Dendritic cell treated with granulocyte-macrophage colony-stimulating factor and Interleukin-4, amounts not matched to agents 40 ng/mL and 50 ng/mL, for 4 days (primary cell): ENCODE results near the gene TNFSF10.

ENCODE experiments used
- H3K27ac Mint-ChIP-seq: one replicate; pipeline ENCODE4 v1.8.0; 2022; ENCODE audit warnings: mild to moderate bottlenecking, mixed read lengths
- H3K27me3 Mint-ChIP-seq: one replicate; pipeline ENCODE4 v1.8.0; 2022; ENCODE audit warnings: mild to moderate bottlenecking, mixed read lengths
- H3K36me3 Mint-ChIP-seq: one replicate; pipeline ENCODE4 v1.8.0; 2022; ENCODE audit warnings: low read depth, mixed read lengths
- H3K4me1 Mint-ChIP-seq: one replicate; pipeline ENCODE4 v1.8.0; 2022; ENCODE audit warnings: low read depth, mixed read lengths
- H3K4me3 Mint-ChIP-seq: one replicate; pipeline ENCODE4 v1.8.0; 2022; ENCODE audit warnings: mild to moderate bottlenecking, moderate library complexity, mixed read lengths
- H3K9me3 Mint-ChIP-seq: one replicate; pipeline ENCODE4 v1.8.0; 2022; ENCODE audit warnings: mixed read lengths
- intact Hi-C: fragments of 100-400 bp; cut with micrococcal nuclease; formaldehyde crosslinking; loops from one replicate; pipeline ENCODE4 v1.15.0; 2022

Gene TNFSF10

DNA sequence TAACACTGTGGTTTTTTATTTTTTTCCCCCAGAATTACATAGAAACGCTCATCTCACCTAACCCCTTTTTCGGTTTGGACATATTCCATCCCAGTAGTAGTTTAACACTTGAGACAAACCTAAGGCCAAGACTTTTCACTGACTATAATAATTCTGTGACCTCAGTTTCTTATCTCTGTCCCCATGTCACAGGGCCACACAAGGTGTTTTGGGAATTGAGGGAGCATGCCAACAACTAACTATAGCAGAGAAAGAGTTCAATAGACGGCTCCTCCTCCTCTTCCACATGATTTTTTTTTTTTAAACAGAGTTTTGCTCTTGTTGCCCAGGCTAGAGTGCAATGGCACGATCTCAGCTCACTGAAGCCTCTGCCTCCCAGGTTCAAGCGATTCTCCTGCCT is 47.5 kb downstream of the TNFSF10 start:
- intact Hi-C loops, result no loop called here
- no peaks in the 10 kb centered on the region for H3K36me3 Mint-ChIP-seq
- peaks cover 14% of the 10 kb centered on the region for H3K4me1 Mint-ChIP-seq
- peaks cover 9% of the 10 kb centered on the region for H3K9me3 Mint-ChIP-seq
- H3K4me3 Mint-ChIP-seq, result no peak overlapping the region
- H3K27me3 Mint-ChIP-seq, result peaks cover 7% of the 10 kb centered on the region
- H3K27ac Mint-ChIP-seq, result no peak overlapping the region

DNA sequence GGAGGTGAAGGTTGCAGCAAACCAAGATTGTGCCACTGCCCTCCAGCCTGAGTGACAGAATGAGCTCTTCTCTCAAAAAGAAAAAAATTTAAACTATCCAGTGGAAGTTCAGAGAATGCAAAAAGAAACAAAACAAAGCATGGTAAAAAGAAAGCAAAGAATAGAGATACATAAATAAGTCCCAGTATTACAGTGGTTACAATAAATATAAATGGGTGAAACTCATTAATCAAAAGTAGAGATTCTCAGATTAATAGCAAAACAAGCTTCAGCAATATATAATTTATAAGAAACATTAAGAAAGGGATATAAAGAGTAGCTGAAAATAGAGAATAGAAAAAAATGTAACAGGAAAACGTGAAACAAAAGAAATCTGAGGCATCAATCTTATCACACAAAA is 51.3 kb downstream of the TNFSF10 start:
- no peak overlapping the region for H3K4me3 Mint-ChIP-seq
- H3K27me3 Mint-ChIP-seq, result peaks cover 16% of the 10 kb centered on the region
- no peaks in the 10 kb centered on the region for H3K36me3 Mint-ChIP-seq
- no peak overlapping the region for H3K27ac Mint-ChIP-seq
- intact Hi-C loops, result no loop called here
- peaks cover 9% of the 10 kb centered on the region for H3K4me1 Mint-ChIP-seq
- H3K9me3 Mint-ChIP-seq, result peaks cover 9% of the 10 kb centered on the region

DNA sequence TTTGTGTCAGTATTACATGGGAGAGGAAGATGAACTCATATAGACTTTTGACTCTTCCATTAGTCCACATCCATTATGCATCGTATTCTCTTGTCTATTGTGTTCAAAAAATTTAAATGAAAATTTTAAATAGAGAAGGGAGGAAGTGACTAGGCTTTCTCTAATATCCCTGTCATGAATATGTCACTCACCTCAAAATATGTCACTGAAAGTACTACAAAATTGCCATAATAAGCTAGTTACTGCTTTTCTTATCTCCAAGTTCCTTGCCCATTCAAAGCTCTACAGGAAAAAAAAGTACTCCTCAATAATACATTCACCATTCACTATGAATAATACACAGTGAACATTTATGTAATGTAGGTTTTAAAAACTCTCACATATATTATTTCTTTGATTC is 52.6 kb downstream of the TNFSF10 start:
- peaks cover 5% of the 10 kb centered on the region for H3K4me1 Mint-ChIP-seq
- intact Hi-C loops, result no loop called here

DNA sequence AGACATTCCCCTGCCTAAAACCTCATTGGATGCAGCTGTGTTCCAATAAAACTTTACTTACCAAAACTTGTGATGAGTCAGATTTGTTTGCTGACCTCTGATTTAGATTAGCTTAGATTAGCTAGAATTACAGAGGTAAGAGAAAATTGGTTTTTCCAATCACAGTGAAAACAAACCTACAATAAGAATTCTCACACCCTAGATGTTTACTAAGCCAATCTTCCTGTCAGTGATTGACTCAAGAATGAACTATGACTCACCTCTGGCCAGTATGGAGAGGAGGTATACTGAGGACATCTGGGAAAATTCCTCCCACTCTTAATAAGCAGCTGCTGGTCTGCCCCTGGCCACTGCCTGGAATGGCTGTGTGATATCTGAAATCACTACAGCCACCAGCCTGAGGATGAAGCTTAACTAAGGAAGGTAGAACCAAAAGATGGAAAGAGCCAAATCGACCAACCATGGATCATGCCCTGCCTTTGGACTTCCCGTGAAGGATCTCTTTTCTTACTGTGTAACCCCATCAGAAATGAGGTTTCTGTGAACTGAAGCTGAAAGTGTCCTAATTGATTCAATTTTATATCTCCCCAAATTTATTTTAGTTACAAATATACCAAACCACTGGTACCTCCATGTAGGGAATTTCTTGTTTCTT is 55.9 kb downstream of the TNFSF10 start:
- H3K4me3 Mint-ChIP-seq, result no peak overlapping the region
- intact Hi-C loops, result no loop called here
- H3K36me3 Mint-ChIP-seq, result no peaks in the 10 kb centered on the region
- H3K9me3 Mint-ChIP-seq, result peaks cover 9% of the 10 kb centered on the region
- H3K27me3 Mint-ChIP-seq, result peaks cover 17% of the 10 kb centered on the region
- peaks cover 5% of the 10 kb centered on the region for H3K4me1 Mint-ChIP-seq
- H3K27ac Mint-ChIP-seq, result no peak overlapping the region

More for the DNA sequence above, 52.6 kb downstream of the TNFSF10 start:
- H3K36me3 Mint-ChIP-seq, result no peaks in the 10 kb centered on the region
- peaks cover 9% of the 10 kb centered on the region for H3K9me3 Mint-ChIP-seq
- H3K4me3 Mint-ChIP-seq, result no peak overlapping the region
- no peak overlapping the region for H3K27ac Mint-ChIP-seq
- H3K27me3 Mint-ChIP-seq, result peaks cover 17% of the 10 kb centered on the region

DNA sequence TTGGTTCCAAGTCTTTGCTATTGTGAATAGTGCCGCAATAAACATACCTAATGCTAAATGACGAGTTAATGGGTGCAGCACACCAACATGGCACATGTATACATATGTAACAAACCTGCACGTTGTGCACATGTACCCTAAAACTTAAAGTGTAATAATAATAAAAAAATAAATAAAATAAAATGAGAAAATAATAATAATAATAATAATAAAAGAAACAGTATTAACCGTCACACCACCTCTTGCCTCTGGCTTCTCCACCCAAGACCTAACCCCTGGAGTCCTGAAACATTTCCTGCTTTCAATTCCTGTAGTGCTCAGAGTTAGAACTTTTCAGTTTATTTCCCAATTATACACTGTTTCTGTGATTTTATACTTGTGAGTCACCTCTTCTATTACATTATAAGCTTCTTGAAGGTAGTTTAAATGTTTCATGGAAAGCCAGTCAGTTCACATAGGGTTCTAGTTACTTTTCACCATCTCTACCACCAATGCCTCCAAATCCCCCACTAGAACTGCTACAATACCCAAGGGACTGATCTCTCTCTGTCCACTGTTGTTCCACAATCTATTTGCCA is 56.6 kb downstream of the TNFSF10 start:
- no peak overlapping the region for H3K4me3 Mint-ChIP-seq
- H3K36me3 Mint-ChIP-seq, result no peaks in the 10 kb centered on the region
- no peak overlapping the region for H3K27ac Mint-ChIP-seq
- H3K9me3 Mint-ChIP-seq, result peaks cover 3% of the 10 kb centered on the region
- H3K27me3 Mint-ChIP-seq, result peaks cover 15% of the 10 kb centered on the region
- intact Hi-C loops, result no loop called here
- peaks cover 5% of the 10 kb centered on the region for H3K4me1 Mint-ChIP-seq

DNA sequence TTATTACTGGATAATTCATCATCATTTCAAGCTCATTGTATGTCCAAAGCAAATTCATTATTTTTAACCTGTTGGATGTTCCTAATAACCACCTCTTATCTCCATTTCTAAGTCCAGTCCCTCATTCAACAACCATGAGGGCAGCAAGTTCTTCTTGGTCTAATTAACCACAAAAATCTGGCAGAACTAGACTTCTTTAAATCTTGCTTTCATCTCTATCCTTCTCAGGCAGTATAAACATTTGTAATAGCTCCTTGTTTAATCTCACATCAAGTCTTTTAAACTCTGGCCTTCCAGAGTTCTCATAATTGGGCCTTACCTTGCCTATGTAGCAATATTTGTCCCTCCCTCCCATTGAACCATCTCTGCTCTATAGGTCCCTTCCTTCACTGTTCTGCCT is 57.9 kb downstream of the TNFSF10 start:
- Mint-ChIP-seq H3K27ac (no peak overlapping the region), H3K27me3 (peaks cover 10% of the 10 kb centered on the region), H3K4me1 (peaks cover 5% of the 10 kb centered on the region), H3K9me3 (no peaks in the 10 kb centered on the region), H3K36me3 (no peaks in the 10 kb centered on the region), H3K4me3 (no peak overlapping the region)
- intact Hi-C loops, result no loop called here

DNA sequence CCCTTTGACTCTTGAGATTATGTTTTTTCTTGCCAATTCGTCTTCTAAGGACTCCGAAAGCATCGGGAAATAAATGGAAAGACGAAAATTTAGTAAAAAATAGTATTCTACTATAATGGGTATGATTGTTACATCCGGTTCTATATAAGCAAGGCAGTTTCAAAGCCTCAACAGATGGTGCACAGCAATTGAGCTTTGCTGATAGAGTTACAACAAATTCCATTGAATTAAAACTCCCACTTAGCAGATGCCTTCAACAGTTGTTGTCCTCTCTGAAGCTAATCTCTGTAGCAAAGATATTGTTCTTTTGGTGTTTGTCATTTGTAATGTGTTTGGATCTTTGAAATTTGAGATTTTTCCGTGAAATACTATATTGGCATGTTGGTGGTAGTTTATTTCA is 58.9 kb downstream of the TNFSF10 start:
- peaks cover 10% of the 10 kb centered on the region for H3K27me3 Mint-ChIP-seq
- H3K27ac Mint-ChIP-seq, result no peak overlapping the region
- no peaks in the 10 kb centered on the region for H3K36me3 Mint-ChIP-seq
- intact Hi-C loops, result no loop called here
- H3K4me3 Mint-ChIP-seq, result no peak overlapping the region
- peaks cover 5% of the 10 kb centered on the region for H3K4me1 Mint-ChIP-seq
- H3K9me3 Mint-ChIP-seq, result no peaks in the 10 kb centered on the region

DNA sequence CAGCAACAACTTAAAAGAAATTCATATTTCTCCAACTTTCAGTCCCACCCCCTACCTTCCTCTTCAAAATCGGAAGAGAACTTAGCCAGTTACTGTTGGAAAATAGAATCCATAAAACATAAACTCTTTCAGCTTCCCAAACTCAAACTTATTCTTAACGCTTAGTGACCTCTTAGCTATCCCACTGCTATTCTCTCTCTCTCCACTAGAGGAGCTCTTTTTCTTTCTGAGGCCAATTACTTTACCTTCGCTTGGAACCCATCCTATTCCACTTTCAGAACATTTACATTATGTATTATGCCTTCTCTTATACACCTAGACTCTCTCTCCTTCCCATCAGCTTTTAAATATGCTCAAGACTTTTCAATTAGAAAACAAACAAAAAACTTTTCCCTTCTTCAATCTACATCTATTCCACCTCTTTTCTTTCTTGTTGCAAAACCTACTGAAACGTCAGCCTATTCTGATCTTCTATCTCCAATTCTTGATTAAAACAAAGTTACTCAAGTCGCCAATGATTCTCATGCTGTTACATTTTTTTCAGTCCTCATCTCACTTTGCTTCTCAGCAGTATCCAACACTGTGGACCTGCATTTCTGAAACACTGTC is 61.6 kb downstream of the TNFSF10 start:
- peaks cover under 1% of the 10 kb centered on the region for H3K4me1 Mint-ChIP-seq
- H3K4me3 Mint-ChIP-seq, result no peak overlapping the region
- H3K9me3 Mint-ChIP-seq, result no peaks in the 10 kb centered on the region
- H3K27ac Mint-ChIP-seq, result no peak overlapping the region
- peaks cover 5% of the 10 kb centered on the region for H3K27me3 Mint-ChIP-seq
- intact Hi-C loops, result no loop called here
- no peaks in the 10 kb centered on the region for H3K36me3 Mint-ChIP-seq

DNA sequence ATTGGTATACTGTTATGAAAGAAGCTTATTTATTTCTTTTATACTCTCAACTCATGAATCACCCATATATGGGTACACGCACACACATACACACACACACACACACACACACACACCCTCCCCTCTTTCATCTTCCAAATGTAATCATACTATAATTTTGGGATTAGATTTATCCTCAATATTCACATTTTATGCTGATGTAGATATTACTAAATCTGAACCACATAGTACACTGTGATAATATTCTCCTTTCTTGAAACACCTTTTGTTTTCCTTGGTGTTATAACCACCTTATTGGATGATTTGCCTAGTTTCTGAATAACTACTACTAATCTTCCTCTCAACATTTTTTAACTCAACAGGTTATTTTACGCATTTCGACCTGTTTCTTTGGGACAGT is 66.8 kb downstream of the TNFSF10 start:
- Mint-ChIP-seq H3K9me3 (no peaks in the 10 kb centered on the region), H3K36me3 (no peaks in the 10 kb centered on the region), H3K27me3 (peaks cover 22% of the 10 kb centered on the region), H3K4me1 (no peaks in the 10 kb centered on the region), H3K4me3 (no peak overlapping the region), H3K27ac (no peak overlapping the region)
- intact Hi-C loops, result no loop called here
